GM19239 (cell line): Measurements from ENCODE around the gene ENTPD7.
A peak's percentile ranks its signal among the peaks of the same experiment; 100 is the strongest.
"Not testable (repeated sequence)": the region's sequence is repeated elsewhere in the genome, so short reads cannot be mapped to it uniquely, and the experiment has no call there.

Experiments
- DNase-seq: peaks from one replicate; pipeline ENCODE4 v3.0.0; 2011; ENCODE audit warnings: low spot score; ENCODE audit not compliant: insufficient read length
- FAIRE-seq: peaks from 2 replicates; lab custom pipeline; 2011; peaks lifted over from hg19 to GRCh38; lab: Jason Lieb, UNC

The ENTPD7 gene

DNA sequence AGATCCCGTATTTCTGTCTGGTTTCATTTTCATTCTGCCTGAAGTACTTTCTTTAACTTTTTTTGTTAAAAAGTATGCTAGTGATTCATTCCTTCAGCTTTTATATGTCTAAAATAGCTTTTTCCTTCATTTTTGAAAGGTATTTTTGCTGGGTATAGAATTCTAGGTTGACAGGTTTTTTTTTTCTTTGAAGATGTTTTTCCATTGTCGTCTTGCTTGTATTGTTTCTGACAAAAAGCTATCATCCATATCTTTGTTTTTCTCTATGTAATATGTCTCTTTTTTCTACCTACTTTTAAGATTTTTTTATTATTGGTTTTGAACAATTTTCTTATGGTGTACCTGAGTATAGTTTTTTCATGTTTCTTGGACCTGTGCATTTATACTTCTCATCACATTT is 81.0 kb downstream of the ENTPD7 start:
- DNase-seq = no peak
- FAIRE-seq = no peak

DNA sequence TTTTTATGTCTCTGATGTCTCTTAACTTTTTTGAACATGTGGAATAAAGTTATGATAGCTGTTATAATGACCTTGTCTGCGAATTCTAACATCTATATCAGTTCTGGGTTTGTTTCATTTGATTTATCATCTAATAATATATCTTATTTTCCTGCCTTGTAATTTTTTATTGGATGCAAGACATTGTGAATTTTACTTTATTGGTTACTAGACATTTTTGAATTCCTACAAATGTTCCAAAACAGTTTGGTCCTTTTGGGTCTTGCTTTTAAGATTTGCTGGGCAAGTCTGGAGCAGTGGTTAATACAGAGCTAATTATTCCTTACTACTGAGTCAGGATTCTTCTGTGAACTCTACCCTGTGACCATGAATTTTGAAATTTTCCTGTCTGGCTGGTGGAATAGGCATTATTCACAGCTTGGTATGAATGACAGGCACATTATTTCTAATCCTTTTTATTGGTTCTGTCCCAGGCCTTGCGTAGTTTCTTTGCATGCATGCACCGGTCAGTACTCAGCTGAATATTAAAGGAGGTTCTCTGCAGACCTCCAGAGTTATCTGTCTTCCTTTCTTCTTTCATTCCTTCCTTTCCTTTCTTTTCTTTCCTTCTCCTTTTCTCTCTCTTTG is 81.7 kb downstream of the ENTPD7 start:
- DNase-seq (no peak), FAIRE-seq (no peak)

- no peak for FAIRE-seq
- no peak for DNase-seq
Observed at GRCh38 chr10:99742254-99742653, 82.9 kb downstream of the ENTPD7 start.

DNA sequence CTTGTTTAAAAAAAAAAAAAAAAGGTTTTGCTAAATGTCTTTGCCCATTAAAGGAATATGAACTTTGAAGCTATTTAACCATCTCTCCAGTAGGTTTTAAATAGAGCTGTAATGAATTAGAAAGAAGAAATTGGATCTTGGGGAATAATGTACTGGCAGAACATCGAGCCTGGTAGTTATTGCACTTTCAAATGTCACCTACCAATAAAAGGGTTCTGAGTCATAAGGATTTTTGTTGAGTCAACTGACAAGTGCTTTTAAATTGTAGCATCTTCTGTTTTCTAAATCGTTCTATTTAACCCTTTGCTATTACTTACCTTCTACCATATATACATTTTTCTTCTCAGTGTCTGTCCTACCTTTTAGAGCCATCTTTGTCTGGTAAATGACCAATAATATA is 83.4 kb downstream of the ENTPD7 start:
- DNase-seq (no peak), FAIRE-seq (no peak)

DNA sequence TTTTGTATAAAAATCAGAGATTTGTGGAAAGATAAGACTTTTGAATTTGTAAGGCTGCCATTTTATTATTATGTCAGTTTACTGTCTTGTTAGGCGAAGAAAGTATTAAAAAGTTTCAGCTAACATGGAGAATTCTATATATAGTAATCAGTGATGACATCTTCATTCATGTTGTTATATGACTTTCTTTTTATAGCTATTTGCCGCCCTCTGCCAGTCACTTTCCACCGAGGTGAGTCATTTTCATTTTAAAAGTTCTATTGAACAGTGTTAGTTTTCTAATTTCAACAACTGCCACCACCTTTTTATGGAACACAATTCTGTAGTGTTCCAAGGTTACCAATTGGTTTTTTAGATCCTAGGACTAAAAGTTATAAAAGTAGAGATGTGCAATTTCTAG is 84.5 kb downstream of the ENTPD7 start:
- FAIRE-seq = peak; percentile 11
- DNase-seq = no peak

- FAIRE-seq, DNase-seq: not testable (repeated sequence)
Observed at GRCh38 chr10:99746166-99746565, 86.9 kb downstream of the ENTPD7 start.

GRCh38 chr10:99748823-99749451 is 89.6 kb downstream of the ENTPD7 start:
- DNase-seq = no peak
- no peak for FAIRE-seq

DNA sequence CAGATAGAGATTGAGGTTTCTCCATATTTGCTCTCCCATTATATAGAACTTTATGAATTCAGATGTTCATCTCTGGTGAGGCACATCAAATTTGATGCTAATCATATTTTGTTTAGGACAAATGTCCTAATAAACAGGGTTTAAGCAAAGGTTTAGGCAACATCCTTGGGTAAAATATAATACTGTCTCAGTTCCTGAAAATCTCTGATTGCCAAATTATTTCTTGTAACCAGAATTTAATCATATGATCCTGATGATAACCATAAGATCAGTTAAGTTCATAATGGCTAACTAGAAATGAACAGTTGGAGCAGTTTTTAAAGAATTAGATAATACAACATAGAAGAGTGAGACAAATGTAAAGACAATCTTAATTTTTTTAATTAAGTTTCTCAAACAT is 91.3 kb downstream of the ENTPD7 start:
- FAIRE-seq (no peak), DNase-seq (no peak)

DNA sequence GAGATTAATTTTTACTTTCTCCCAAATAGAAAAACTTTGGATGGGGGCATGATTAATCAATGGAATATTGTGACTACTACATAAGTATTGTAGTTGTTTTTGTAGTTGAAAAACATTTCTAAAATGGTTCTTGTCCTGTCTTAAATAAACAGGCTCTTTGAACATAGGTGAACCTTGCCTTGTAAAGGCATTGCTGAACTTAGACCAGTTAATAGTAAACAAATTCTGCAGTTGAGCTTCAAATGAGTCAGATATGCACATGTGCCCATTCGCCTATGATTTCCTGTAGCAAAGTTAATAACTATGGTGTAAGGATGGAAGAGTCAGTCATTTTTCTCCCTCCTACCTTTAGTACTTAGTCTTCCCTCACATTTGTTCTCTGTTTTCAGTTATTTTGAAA is 95.4 kb downstream of the ENTPD7 start:
- DNase-seq (no peak), FAIRE-seq (no peak)
